Measurements from ENCODE around the gene ERC2.

ERC2 gene

GRCh38 chr3:56323986-56324420 lies 144.3 kb downstream of the ERC2 start:
- no peak overlapping the region for H3K4me3 ChIP-seq (ENCODE audit: low read depth, low read length)
- H3K36me3 ChIP-seq (ENCODE audit: control insufficient read depth in 2 of 2, insufficient read depth in 1 of 2, low read length in 2 of 2), result no peaks in the 10 kb centered on the region
- CTCF ChIA-PET, result interaction anchor here (1.4 kb wide), 1 partner anchor 20 kb away, joined by 3 read pairs; no protein-coding TSS in a partner anchor
- H3K27ac ChIP-seq (ENCODE audit: extremely low read depth, low read depth, low read length), result no peak overlapping the region
- TF ChIP-seq ZNF791 (tag by site-specific recombination; IDR thresholded peaks at IDR 0.05) (no peak), GLIS1 (tag by site-specific recombination; IDR thresholded peaks at IDR 0.05) (no peak), ZFP41 (tag by site-specific recombination; IDR thresholded peaks at IDR 0.05; ENCODE audit: borderline replicate concordance) (no peak), ZNF600 (tag by site-specific recombination; IDR thresholded peaks at IDR 0.05) (peak; percentile 58)
- H3K9me3 ChIP-seq (ENCODE audit: control insufficient read depth, insufficient read depth, low read depth, low read length), result no peaks in the 10 kb centered on the region
- H3K4me1 ChIP-seq (ENCODE audit: control insufficient read depth, insufficient read depth, low read length), result no peaks in the 10 kb centered on the region
- POLR2A ChIA-PET, result no interaction called here

GRCh38 chr3:56322862-56323261 lies 145.4 kb downstream of the ERC2 start:
- ChIA-PET POLR2A (no interaction called here), CTCF (no interaction called here)
- H3K27ac ChIP-seq (ENCODE audit: extremely low read depth, low read depth, low read length), result no peak overlapping the region
- H3K4me1 ChIP-seq (ENCODE audit: control insufficient read depth, insufficient read depth, low read length), result no peaks in the 10 kb centered on the region
- H3K36me3 ChIP-seq (ENCODE audit: control insufficient read depth in 2 of 2, insufficient read depth in 1 of 2, low read length in 2 of 2), result no peaks in the 10 kb centered on the region
- H3K9me3 ChIP-seq (ENCODE audit: control insufficient read depth, insufficient read depth, low read depth, low read length), result no peaks in the 10 kb centered on the region
- H3K4me3 ChIP-seq (ENCODE audit: low read depth, low read length), result no peak overlapping the region
- TF ChIP-seq SALL2 (tag by site-specific recombination; IDR thresholded peaks at IDR 0.05; ENCODE audit: borderline replicate concordance), result no peak
- no peak for TF ChIP-seq ZNF37A (tag by site-specific recombination; IDR thresholded peaks at IDR 0.05)
- TF ChIP-seq ZNF610 (tag by site-specific recombination; IDR thresholded peaks at IDR 0.05; ENCODE audit: borderline replicate concordance), result no peak
- no peak for TF ChIP-seq YY1 (tag by site-specific recombination; IDR thresholded peaks at IDR 0.05)
- no peak for TF ChIP-seq ZNF266 (tag by site-specific recombination; IDR thresholded peaks at IDR 0.05; ENCODE audit: low read depth)
- no peak for TF ChIP-seq ZNF350 (tag by site-specific recombination; IDR thresholded peaks at IDR 0.05)
- no peak for TF ChIP-seq ZFP3 (tag by site-specific recombination; IDR thresholded peaks at IDR 0.05; ENCODE audit: low read depth)
- no peak for TF ChIP-seq ZNF26 (tag by site-specific recombination; IDR thresholded peaks at IDR 0.05)
- no peak for TF ChIP-seq ZNF530 (tag by site-specific recombination; IDR thresholded peaks at IDR 0.05; ENCODE audit: low read depth)
- no peak for TF ChIP-seq ZNF792 (tag by site-specific recombination; IDR thresholded peaks at IDR 0.05)
- TF ChIP-seq ZNF473 (tag by site-specific recombination; IDR thresholded peaks at IDR 0.05), result no peak
- TF ChIP-seq KLF7 (tag by site-specific recombination; IDR thresholded peaks at IDR 0.05; ENCODE audit: borderline replicate concordance), result no peak
- no peak for TF ChIP-seq ZBTB48 (tag by site-specific recombination; IDR thresholded peaks at IDR 0.05)
- no peak for TF ChIP-seq ZBTB10 (tag by site-specific recombination; IDR thresholded peaks at IDR 0.05)
- TF ChIP-seq ZNF548 (tag by site-specific recombination; IDR thresholded peaks at IDR 0.05), result no peak

GRCh38 chr3:56321892-56322291 lies 146.4 kb downstream of the ERC2 start:
- no peaks in the 10 kb centered on the region for H3K9me3 ChIP-seq (ENCODE audit: control insufficient read depth, insufficient read depth, low read depth, low read length)
- ChIA-PET POLR2A (no interaction called here), CTCF (interaction anchor here (0.6 to 1.8 kb wide), 2 partner anchors 19 to 152 kb away, joined by 3 to 6 read pairs; no protein-coding TSS in a partner anchor)
- H3K36me3 ChIP-seq (ENCODE audit: control insufficient read depth in 2 of 2, insufficient read depth in 1 of 2, low read length in 2 of 2), result no peaks in the 10 kb centered on the region
- no peak overlapping the region for H3K4me3 ChIP-seq (ENCODE audit: low read depth, low read length)
- H3K4me1 ChIP-seq (ENCODE audit: control insufficient read depth, insufficient read depth, low read length), result no peaks in the 10 kb centered on the region
- no peak overlapping the region for H3K27ac ChIP-seq (ENCODE audit: extremely low read depth, low read depth, low read length)
- TF ChIP-seq ZSCAN30 (tag by site-specific recombination; IDR thresholded peaks at IDR 0.05) (no peak), ZNF311 (tag by site-specific recombination; IDR thresholded peaks at IDR 0.05; ENCODE audit: borderline replicate concordance) (no peak), ZNF510 (tag by site-specific recombination; IDR thresholded peaks at IDR 0.05; ENCODE audit: insufficient replicate concordance) (no peak), ZNF132 (tag by site-specific recombination; IDR thresholded peaks at IDR 0.05; ENCODE audit: borderline replicate concordance) (no peak), REST (tag by site-specific recombination; IDR thresholded peaks at IDR 0.05) (no peak), ZNF112 (tag by site-specific recombination; IDR thresholded peaks at IDR 0.05) (no peak), ZNF404 (tag by site-specific recombination; IDR thresholded peaks at IDR 0.05) (no peak), ZNF175 (tag by site-specific recombination; IDR thresholded peaks at IDR 0.05) (no peak)

Measured in HEK293 (cell line).